Activated naive CD4-positive, alpha-beta T cell (primary cell): ENCODE data around the gene SIRT1.
"Not testable (repeated sequence)": the region's sequence is repeated elsewhere in the genome, so short reads cannot be mapped to it uniquely, and the experiment has no call there.

ENCODE experiments used
- DNase-seq, 4 experiments: peaks; one replicate each; lab custom pipeline; 2025; lab: John Stamatoyannopoulos, UW

Gene SIRT1

DNA sequence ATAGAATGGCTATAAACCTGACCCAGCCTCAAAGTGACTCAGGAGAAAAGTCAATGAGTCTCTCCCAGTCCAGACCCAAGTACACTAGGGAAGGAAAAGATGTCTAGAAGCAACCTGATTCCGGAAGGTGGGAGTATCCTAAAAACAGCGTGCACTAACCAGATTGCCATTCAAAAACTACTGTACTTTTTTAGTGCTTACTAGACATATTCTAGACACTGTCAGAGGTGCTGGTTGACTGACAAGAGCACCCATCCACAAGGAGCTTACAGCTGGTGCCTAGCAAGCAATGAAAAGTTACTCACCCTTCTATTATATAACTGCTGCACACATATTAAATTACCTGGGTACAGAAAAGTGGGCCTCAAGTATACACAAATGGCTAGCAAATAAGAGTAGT lies 81.0 kb downstream of the SIRT1 start:
- DNase-seq, result no peak

GRCh38 chr10:67966035-67966434 lies 81.6 kb downstream of the SIRT1 start:
- DNase-seq, result not testable (repeated sequence)
